ENCODE results near the gene RAB4B.
"Not testable (repeated sequence)": the region's sequence is repeated elsewhere in the genome, so short reads cannot be mapped to it uniquely, and the experiment has no call there.

Gene RAB4B

GRCh38 chr19:40763963-40764362 lies 14.1 kb upstream of the RAB4B start:
- peaks cover 69% of the 10 kb centered on the region for H3K36me3 Mint-ChIP-seq (ENCODE audit: low read depth)
- no peak for TF ChIP-seq CTCF (IDR thresholded peaks at IDR 0.05; ENCODE audit: unreplicated experiment in 3 of 3)
- no peaks in the 10 kb centered on the region for H3K4me1 Mint-ChIP-seq
- no peaks in the 10 kb centered on the region for H3K27me3 Mint-ChIP-seq (ENCODE audit: low read depth)
- H3K27ac Mint-ChIP-seq = no peak overlapping the region
- no peaks in the 10 kb centered on the region for H3K9me3 Mint-ChIP-seq
- no peak overlapping the region for H3K4me3 Mint-ChIP-seq

GRCh38 chr19:40766385-40766784 lies 11.7 kb upstream of the RAB4B start:
- peaks cover 55% of the 10 kb centered on the region for H3K36me3 Mint-ChIP-seq (ENCODE audit: low read depth)
- not testable (repeated sequence) for H3K4me1 Mint-ChIP-seq; H3K27me3 Mint-ChIP-seq (ENCODE audit: low read depth); H3K27ac Mint-ChIP-seq; H3K9me3 Mint-ChIP-seq; H3K4me3 Mint-ChIP-seq

- Mint-ChIP-seq H3K36me3 (ENCODE audit: low read depth) (peaks cover 34% of the 10 kb centered on the region), H3K27me3 (ENCODE audit: low read depth) (no peaks in the 10 kb centered on the region), H3K4me3 (no peak overlapping the region), H3K9me3 (no peaks in the 10 kb centered on the region), H3K4me1 (no peaks in the 10 kb centered on the region), H3K27ac (no peak overlapping the region)
- no peak for TF ChIP-seq CTCF (IDR thresholded peaks at IDR 0.05; ENCODE audit: unreplicated experiment in 3 of 3)
Measured at GRCh38 chr19:40768869-40769268, 9.2 kb upstream of the RAB4B start.

GRCh38 chr19:40771101-40771862 lies 6.8 kb upstream of the RAB4B start:
- not testable (repeated sequence) for H3K4me1 Mint-ChIP-seq; H3K27me3 Mint-ChIP-seq (ENCODE audit: low read depth); H3K9me3 Mint-ChIP-seq; H3K4me3 Mint-ChIP-seq
- peaks cover 12% of the 10 kb centered on the region for H3K36me3 Mint-ChIP-seq (ENCODE audit: low read depth)
- H3K27ac Mint-ChIP-seq = peak overlapping the region in 1 of 3 experiments; percentile 1

GRCh38 chr19:40774916-40775631 lies 3.0 kb upstream of the RAB4B start, which contains the start of gene MIA:
TSS of gene MIA (plus strand) at chr19:40775521. CDS start at chr19:40775543, 22 bp downstream.
- peak within 1 kb of the TSS; percentile 50 to 61 (median 52) for H3K4me3 Mint-ChIP-seq
- H3K9me3 Mint-ChIP-seq = no peaks in the 10 kb centered on the region
- peaks cover 14% of the 10 kb centered on the region for H3K4me1 Mint-ChIP-seq

GRCh38 chr19:40775632-40776022 lies 2.4 kb upstream of the RAB4B start:
- no peak for TF ChIP-seq CTCF (IDR thresholded peaks at IDR 0.05; ENCODE audit: unreplicated experiment in 3 of 3)
- peaks cover 8% of the 10 kb centered on the region for H3K36me3 Mint-ChIP-seq (ENCODE audit: low read depth)
- no peaks in the 10 kb centered on the region for H3K27me3 Mint-ChIP-seq (ENCODE audit: low read depth)
- no peaks in the 10 kb centered on the region for H3K9me3 Mint-ChIP-seq
- peaks cover 14% of the 10 kb centered on the region for H3K4me1 Mint-ChIP-seq
- H3K4me3 Mint-ChIP-seq = peak overlapping the region; percentile 43 to 61 (median 50)
- H3K27ac Mint-ChIP-seq = peak overlapping the region; percentile 19 to 73 (median 34)

More at GRCh38 chr19:40774916-40775631, 3.0 kb upstream of the RAB4B start, which contains the start of gene MIA:
- H3K27ac Mint-ChIP-seq = peak within 1 kb of the TSS; percentile 55 to 100 (median 73)
- H3K36me3 Mint-ChIP-seq (ENCODE audit: low read depth) = peaks cover 8% of the 10 kb centered on the region
- TF ChIP-seq CTCF (IDR thresholded peaks at IDR 0.05; ENCODE audit: unreplicated experiment in 3 of 3) = no peak
- no peaks in the 10 kb centered on the region for H3K27me3 Mint-ChIP-seq (ENCODE audit: low read depth)
